ENCODE results near the gene KLHL7. TPM values are rescaled to one million over a fixed set of nuclear protein-coding genes. Genes with fewer than 3 reads are reported as not detected.

The KLHL7 gene
- total RNA-seq, 1 experiment from 2014 or later = 20.6 TPM

DNA sequence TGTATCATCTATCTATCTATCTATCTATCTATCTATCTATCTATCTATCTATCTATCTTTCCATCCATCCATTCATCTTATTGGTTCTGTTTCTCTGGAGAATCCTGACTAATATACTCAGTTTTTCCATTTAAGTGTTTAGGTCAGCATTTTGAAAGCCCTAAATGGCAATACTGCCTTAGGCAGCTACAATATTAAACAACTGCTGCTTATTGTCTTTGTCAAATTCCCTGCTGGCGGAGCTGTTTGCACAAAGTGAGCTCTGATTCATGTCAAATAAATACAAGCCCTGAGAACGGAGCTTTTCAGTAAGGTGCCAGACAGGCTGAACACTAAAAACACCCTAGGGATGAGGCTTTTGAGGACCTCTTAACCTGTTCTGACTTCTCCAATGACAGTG, 7.1 kb upstream of the KLHL7 start (continued):
- TF ChIP-seq REST (IDR thresholded peaks at IDR 0.05; ENCODE audit: low read depth) (no peak), TCF7L2 (IDR thresholded peaks at IDR 0.05; ENCODE audit: borderline replicate concordance, extremely low read depth, insufficient read depth, insufficient read length) (no peak), YY1 (IDR thresholded peaks at IDR 0.05; ENCODE audit: extremely low read depth, insufficient replicate concordance, low read depth, low read length) (no peak), CEBPB (IDR thresholded peaks at IDR 0.05; ENCODE audit: low read depth) (no peak), JUND (IDR thresholded peaks at IDR 0.05) (no peak)

DNA sequence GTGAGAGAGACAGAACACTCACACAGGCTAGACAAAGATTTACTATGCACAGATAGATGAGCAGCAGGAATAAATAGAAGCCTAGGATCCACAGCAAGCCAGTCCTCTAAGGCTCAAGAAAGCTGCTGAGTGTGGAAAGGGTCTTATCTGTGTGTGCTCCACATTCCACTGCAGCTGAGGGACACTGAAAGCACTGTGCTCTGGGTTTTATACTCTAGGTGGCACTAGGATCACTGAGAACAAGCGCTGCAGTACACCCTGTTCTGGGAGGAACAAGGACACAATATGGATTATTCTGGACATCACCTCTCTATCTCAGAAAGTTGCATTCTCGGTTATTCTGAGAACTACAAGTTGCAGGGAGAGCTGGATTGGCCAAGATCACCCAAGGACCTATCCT, 4.9 kb upstream of the KLHL7 start:
- Histone ChIP-seq H3K27me3 (ENCODE audit: insufficient read depth, low read length) (no peaks in the 10 kb centered on the region), H3K27ac (ENCODE audit: low read depth, low read length) (no peak overlapping the region), H3K4me2 (ENCODE audit: low read length) (no peak overlapping the region), H3K9ac (ENCODE audit: low read length) (no peak overlapping the region), H3K9me3 (ENCODE audit: control insufficient read depth in 1 of 2, insufficient read depth in 1 of 2, low read depth in 1 of 2, low read length in 2 of 2) (no peaks in the 10 kb centered on the region; a peak in 1 of 4 replicates), H3K4me1 (ENCODE audit: control insufficient read depth in 1 of 2, insufficient read depth in 2 of 2, low read length in 2 of 2) (no peaks in the 10 kb centered on the region; a peak in 1 of 4 replicates), H3K4me3 (replicated peaks in 1 of 2; ENCODE audit: low read depth in 1 of 2, low read length in 2 of 2) (no peak overlapping the region), H3K36me3 (ENCODE audit: control insufficient read depth in 1 of 2, insufficient read depth in 2 of 2, low read length in 2 of 2) (no peaks in the 10 kb centered on the region), H2AFZ (ENCODE audit: low read depth, low read length, poor library complexity, severe bottlenecking) (no peak overlapping the region), H3K79me2 (ENCODE audit: insufficient read depth, low read length) (no peaks in the 10 kb centered on the region), H3K9me2 (ENCODE audit: insufficient read depth) (no peaks in the 10 kb centered on the region), H4K20me1 (ENCODE audit: insufficient read depth) (no peaks in the 10 kb centered on the region)
- DNase-seq (ENCODE audit: low read depth, low spot score) (no peak), ATAC-seq (no peak)
- no TSS peak for BruUV-seq (replicated peaks)
- ChIA-PET POLR2A (interaction anchor here (0.6 kb wide), 1 partner anchor 15 kb away, joined by 3 read pairs; no protein-coding TSS in a partner anchor), RAD21 (ENCODE audit: low non-redundant PET in 1 of 2, low total read pairs in 2 of 2, uncharacterized antibody in 2 of 2, unreplicated experiment in 2 of 2) (no interaction called here), CTCF (no interaction called here)
- TF ChIP-seq, protein P1, sequence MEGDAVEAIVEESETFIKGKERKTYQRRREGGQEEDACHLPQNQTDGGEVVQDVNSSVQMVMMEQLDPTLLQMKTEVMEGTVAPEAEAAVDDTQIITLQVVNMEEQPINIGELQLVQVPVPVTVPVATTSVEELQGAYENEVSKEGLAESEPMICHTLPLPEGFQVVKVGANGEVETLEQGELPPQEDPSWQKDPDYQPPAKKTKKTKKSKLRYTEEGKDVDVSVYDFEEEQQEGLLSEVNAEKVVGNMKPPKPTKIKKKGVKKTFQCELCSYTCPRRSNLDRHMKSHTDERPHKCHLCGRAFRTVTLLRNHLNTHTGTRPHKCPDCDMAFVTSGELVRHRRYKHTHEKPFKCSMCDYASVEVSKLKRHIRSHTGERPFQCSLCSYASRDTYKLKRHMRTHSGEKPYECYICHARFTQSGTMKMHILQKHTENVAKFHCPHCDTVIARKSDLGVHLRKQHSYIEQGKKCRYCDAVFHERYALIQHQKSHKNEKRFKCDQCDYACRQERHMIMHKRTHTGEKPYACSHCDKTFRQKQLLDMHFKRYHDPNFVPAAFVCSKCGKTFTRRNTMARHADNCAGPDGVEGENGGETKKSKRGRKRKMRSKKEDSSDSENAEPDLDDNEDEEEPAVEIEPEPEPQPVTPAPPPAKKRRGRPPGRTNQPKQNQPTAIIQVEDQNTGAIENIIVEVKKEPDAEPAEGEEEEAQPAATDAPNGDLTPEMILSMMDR (IDR thresholded peaks at IDR 0.05 in 2 of 3, conservative IDR thresholded peaks at IDR 0.05 in 1 of 3; ENCODE audit: borderline replicate concordance in 1 of 3, insufficient read depth in 1 of 3, low read depth in 2 of 3, low read length in 2 of 3) = 0 out of 6 replicates have a peak, but pooled peaks of 1 of the 3 experiments have one; percentile 19
- peak; percentile 19; the same call in 1 of the 2 replicates for TF ChIP-seq RAD21 (IDR thresholded peaks at IDR 0.05; ENCODE audit: low read depth)
- no peak for TF ChIP-seq EZH2 (IDR thresholded peaks at IDR 0.05)
- no peak for TF ChIP-seq ELF1 (IDR thresholded peaks at IDR 0.05; ENCODE audit: borderline replicate concordance, low read depth)
- intact Hi-C loops (cut with micrococcal nuclease) = loop anchor here (10.0 kb wide), 1 partner anchor 444 kb away; no protein-coding TSS in a partner anchor

Measured in HCT116 (cell line).